Measurements from ENCODE around the gene ALKBH5.

Gene ALKBH5

DNA sequence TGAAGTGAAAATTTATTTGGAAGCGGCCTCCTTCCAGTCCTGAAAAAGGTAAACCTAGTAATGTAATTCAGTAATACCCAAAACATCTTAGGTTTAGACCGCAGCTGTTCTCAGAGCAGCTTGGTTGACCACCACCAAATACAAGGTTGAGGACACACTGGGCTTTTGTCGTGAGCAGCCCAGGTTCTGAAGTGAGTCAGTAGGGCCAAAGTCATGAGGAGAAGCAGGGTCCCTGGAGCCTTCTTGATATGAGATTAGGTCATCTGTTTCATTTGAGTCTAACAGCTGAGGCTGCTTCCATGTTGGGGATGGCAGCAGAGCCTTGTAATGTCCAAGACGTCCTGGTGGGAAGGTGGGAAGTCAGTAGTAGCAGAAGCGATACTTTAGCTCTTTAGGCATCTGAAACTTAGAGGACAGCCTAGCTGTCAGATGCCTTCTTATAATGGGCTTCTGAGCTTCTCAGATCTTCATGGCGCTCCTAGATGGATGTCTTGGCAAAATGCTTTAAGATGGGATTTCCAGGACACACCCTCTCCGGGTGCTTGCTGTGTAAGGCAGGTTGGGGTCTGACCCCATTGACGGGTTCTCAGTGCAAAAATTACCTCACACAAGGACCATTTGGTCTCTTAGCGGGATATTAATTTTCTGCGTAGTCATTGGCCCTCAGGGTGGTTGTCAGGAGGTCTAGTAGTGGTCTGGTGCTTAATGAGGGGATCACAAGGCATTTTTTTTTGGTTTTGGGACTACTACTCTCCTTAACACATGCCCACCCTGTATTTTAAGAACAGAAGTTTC, 2.4 kb downstream of the ALKBH5 start:
- TF ChIP-seq, protein P1, sequence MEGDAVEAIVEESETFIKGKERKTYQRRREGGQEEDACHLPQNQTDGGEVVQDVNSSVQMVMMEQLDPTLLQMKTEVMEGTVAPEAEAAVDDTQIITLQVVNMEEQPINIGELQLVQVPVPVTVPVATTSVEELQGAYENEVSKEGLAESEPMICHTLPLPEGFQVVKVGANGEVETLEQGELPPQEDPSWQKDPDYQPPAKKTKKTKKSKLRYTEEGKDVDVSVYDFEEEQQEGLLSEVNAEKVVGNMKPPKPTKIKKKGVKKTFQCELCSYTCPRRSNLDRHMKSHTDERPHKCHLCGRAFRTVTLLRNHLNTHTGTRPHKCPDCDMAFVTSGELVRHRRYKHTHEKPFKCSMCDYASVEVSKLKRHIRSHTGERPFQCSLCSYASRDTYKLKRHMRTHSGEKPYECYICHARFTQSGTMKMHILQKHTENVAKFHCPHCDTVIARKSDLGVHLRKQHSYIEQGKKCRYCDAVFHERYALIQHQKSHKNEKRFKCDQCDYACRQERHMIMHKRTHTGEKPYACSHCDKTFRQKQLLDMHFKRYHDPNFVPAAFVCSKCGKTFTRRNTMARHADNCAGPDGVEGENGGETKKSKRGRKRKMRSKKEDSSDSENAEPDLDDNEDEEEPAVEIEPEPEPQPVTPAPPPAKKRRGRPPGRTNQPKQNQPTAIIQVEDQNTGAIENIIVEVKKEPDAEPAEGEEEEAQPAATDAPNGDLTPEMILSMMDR (IDR thresholded peaks at IDR 0.05; ENCODE audit: low read depth, low read length): no peak
- peak overlapping the region; percentile 83 for H3K4me3 ChIP-seq (ENCODE audit: low read depth, low read length)

DNA sequence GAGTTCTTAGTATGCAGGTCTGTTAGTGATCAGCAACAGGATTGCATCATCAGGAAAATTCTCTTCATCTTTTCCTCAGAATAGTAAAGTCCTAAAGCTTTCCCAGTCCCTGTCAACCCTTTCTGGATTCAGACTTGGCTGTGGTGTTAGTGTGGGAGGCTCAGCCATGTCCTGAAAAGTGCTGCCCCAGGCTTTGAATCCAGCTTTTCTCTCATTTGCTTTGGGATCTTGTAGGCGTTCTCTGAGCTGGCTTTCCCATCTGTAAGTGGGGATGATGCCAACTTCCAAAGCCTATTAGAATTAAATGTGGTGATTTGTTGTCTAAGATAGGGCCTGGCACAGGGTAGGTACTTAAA, 3.0 kb downstream of the ALKBH5 start:
- TF ChIP-seq, protein P1 (IDR thresholded peaks at IDR 0.05; ENCODE audit: low read depth, low read length): no peak
- H3K4me3 ChIP-seq (ENCODE audit: low read depth, low read length): peak overlapping the region; percentile 83

DNA sequence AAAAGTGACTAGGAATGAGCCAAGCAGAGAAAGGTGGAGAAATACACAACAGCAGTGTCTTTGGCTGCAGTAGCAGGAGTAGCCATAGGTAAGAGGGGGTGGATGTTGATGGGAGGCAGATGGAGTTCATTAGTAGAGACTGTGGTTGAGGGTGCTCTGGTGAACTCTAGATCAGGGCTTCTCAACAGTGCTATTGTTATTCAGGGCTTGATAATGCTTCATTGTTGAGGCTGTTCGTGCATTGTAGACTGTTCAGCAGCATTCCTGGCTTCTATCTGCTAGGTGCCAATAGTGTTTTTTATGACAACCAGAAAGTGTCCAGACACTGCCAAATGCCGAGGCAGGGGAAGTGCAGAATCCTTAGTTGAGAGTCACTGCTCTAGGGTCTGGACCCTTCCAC, 3.6 kb downstream of the ALKBH5 start:
- TF ChIP-seq, protein P1 (IDR thresholded peaks at IDR 0.05; ENCODE audit: low read depth, low read length): no peak
- peak overlapping the region; percentile 83 for H3K4me3 ChIP-seq (ENCODE audit: low read depth, low read length)

DNA sequence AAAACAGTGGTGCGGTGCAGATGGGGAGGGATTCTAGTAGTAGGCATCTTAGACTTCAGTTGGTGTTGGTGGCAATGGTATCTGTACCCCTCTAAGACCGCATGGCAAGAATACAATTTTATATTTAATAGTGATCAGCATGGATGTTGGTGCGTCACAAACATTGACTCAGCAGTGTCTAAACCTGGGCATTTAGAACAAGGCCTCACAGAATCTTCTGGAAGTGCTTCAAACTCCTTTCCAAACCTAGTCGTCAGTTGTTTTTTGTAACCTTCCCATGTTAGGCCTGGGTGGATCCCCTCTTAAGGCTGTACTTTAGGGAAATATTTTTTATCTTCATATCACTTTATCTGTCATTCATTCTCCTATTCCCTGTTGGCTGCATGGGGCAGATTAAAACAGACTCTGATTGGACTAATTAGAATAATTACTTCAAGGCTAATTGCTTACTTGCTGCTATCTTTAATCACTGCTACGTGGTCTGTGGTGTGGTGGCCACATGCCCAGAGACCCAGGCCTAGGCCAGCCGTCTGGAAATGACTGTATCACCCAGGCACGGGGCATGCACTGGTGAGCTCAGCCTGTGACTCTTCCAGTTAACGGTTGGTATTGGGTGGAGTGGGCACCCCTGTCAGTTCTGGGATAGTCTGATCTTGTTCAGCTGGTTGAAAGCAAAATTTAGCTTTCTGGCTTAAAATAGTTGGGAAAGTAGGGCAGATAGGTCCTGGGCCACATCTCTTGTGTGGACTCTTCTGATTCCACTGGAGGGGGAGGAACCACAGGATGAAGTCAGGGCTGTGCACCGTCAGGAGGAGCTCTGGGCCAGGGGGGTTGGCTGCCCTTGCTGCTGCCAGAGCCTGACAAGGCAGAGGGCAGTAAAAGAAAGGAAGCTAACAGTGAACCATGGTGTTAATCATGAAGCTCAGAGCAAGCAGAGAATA, 4.5 kb downstream of the ALKBH5 start:
- TF ChIP-seq, protein P1 (IDR thresholded peaks at IDR 0.05; ENCODE audit: low read depth, low read length): no peak
- peak overlapping the region; percentile 83 for H3K4me3 ChIP-seq (ENCODE audit: low read depth, low read length)

DNA sequence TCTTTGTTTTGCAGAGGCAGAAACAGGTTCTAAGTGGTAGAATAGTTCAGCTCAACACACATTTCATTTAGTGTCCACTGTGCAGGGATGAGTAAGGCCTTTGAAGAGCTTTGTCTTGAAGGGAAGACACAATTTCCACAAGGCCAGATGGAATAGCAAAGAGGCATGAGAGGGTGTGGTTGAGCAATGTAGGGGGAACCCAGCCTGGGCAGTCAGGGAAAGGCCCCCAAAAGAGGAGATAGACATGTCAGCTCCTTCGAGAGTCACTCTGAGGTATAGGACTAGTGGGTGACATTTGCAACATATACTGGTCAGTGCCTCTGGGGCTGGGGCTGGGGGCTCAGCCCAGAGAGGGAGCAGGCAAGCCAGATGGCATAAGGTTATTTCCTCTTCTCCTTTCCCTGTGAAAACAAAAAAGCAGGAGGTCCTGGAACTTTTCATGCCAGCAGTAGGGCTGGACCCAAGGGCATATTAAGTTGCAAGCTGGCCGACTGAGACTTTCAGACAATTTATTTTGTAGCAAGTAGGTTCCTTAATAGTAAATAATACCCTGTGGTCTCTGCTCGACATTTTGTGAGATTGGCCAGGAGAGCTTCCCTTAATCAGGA, 7.1 kb downstream of the ALKBH5 start:
- no peak overlapping the region for H3K4me3 ChIP-seq (ENCODE audit: low read depth, low read length)
- TF ChIP-seq, protein P1 (IDR thresholded peaks at IDR 0.05; ENCODE audit: low read depth, low read length): no peak

DNA sequence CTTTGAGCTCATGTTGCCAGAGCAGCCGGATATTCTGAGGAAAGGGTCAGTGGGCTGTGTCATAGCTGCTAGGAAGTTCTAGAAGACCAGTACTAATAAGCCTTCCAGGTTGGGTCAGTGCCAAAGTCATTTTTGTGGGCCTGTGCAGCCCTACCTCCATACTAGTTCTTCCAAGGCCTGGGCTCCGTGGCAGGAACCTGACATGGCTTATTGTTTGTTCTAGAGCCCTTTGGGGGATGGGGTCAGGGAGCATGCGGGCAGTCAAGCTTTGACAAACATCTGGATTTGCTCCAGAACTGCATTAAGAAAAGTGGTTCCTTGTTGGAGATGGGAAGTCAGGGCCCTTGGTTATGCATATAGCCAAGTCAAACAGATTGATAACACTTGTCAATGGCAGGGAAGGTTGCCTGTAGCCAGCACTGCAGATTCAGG, 7.6 kb downstream of the ALKBH5 start:
- TF ChIP-seq, protein P1 (IDR thresholded peaks at IDR 0.05; ENCODE audit: low read depth, low read length): no peak
- no peak overlapping the region for H3K4me3 ChIP-seq (ENCODE audit: low read depth, low read length)

Data from WI38 (cell line).